ENCODE measurements around the gene COL17A1.

GRCh38 chr10:103986360-103986759 lies 99.3 kb downstream of the COL17A1 start:
- TF ChIP-seq EZH2 (IDR thresholded peaks at IDR 0.05; ENCODE audit: borderline replicate concordance, low read length) (no peak), CTCF (IDR thresholded peaks at IDR 0.05; ENCODE audit: low read length) (no peak)
